Chondrocyte (in vitro differentiated cells): Measurements from ENCODE around the gene PABPN1. TPM values are rescaled to one million over a fixed set of nuclear protein-coding genes. Genes with fewer than 3 reads are reported as not detected.

Experiments used
- DNase-seq: peaks from one replicate; pipeline ENCODE4 v3.0.0; 2021; ENCODE audit warnings: mixed read lengths, low spot score
- H3K27ac Mint-ChIP-seq: one replicate; pipeline ENCODE4 v1.8.0; 2021; ENCODE audit warnings: mild to moderate bottlenecking, moderate library complexity, mixed read lengths; ENCODE audit not compliant: unreplicated experiment
- H3K27me3 Mint-ChIP-seq: 2 replicates; pipeline ENCODE4 v1.8.0; 2021; ENCODE audit warnings: low read depth, mixed read lengths
- H3K36me3 Mint-ChIP-seq: 2 replicates; pipeline ENCODE4 v1.8.0; 2021; ENCODE audit warnings: low read depth, mixed read lengths
- H3K4me1 Mint-ChIP-seq: 2 replicates; pipeline ENCODE4 v1.8.0; 2021; ENCODE audit warnings: low read depth, mild to moderate bottlenecking, mixed read lengths
- H3K4me3 Mint-ChIP-seq: one replicate; pipeline ENCODE4 v1.8.0; 2021; ENCODE audit warnings: mild to moderate bottlenecking, moderate library complexity, mixed read lengths; ENCODE audit not compliant: unreplicated experiment
- H3K9me3 Mint-ChIP-seq: 2 replicates; pipeline ENCODE4 v1.8.0; 2021; ENCODE audit warnings: low read depth, mixed read lengths
- total RNA-seq: library from RNA; stranded (reverse); gene quantifications from 3 replicates; pipeline ENCODE4 v1.2.1, GENCODE V29; 2021
- TF ChIP-seq, protein P1 (sequence below): fragments of 200-600 bp; sonication (generic); IDR thresholded peaks from 2 replicates; pipeline ENCODE4 v1.5.0; 2021; ENCODE audit warnings: antibody characterized with exemption, mild to moderate bottlenecking, moderate library complexity

The PABPN1 gene
- total RNA-seq, 1 donor from 2014 or later, result 135 TPM

DNA sequence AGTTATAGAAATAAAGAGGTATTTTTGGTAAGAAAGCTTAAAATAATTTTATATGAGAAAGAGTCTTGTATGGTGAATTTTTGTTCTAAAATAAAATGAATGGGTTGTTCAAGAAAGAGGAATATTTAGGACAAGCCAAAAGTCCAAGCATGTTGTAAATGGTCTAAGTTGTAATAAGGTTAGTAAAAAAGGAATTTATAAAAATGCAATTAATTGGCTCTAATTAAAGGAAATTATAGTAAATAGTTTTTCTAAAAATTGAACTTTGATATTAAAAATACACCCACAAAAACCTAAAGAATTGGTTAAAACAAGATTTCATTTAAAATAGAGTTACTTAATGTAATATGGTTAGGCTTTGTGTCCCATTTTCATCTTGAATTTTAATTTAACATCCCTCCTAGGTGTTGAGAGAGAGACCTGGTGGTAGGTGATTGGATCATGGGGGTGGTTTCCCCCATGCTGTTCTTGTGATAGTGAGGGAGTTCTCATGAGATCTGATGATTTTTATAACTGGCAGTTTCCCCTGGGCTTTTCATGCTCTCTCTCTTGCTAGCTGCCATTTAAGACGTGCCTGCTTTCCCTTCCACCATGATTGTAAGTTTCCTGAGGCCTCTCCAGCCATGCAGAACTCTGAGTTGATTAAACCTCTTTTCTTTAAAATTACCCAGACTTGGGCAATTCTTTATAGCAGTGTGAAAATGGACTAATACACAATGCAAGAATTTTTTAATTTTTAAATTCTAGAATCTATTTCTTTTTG, 18.4 kb downstream of the PABPN1 start:
- Mint-ChIP-seq H3K27ac (no peak overlapping the region), H3K4me1 (no peaks in the 10 kb centered on the region), H3K36me3 (peaks cover 2% of the 10 kb centered on the region), H3K4me3 (no peak overlapping the region), H3K27me3 (peaks cover 7% of the 10 kb centered on the region), H3K9me3 (peaks cover 10% of the 10 kb centered on the region)
- no peak for DNase-seq
- TF ChIP-seq, protein P1, sequence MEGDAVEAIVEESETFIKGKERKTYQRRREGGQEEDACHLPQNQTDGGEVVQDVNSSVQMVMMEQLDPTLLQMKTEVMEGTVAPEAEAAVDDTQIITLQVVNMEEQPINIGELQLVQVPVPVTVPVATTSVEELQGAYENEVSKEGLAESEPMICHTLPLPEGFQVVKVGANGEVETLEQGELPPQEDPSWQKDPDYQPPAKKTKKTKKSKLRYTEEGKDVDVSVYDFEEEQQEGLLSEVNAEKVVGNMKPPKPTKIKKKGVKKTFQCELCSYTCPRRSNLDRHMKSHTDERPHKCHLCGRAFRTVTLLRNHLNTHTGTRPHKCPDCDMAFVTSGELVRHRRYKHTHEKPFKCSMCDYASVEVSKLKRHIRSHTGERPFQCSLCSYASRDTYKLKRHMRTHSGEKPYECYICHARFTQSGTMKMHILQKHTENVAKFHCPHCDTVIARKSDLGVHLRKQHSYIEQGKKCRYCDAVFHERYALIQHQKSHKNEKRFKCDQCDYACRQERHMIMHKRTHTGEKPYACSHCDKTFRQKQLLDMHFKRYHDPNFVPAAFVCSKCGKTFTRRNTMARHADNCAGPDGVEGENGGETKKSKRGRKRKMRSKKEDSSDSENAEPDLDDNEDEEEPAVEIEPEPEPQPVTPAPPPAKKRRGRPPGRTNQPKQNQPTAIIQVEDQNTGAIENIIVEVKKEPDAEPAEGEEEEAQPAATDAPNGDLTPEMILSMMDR, result no peak

DNA sequence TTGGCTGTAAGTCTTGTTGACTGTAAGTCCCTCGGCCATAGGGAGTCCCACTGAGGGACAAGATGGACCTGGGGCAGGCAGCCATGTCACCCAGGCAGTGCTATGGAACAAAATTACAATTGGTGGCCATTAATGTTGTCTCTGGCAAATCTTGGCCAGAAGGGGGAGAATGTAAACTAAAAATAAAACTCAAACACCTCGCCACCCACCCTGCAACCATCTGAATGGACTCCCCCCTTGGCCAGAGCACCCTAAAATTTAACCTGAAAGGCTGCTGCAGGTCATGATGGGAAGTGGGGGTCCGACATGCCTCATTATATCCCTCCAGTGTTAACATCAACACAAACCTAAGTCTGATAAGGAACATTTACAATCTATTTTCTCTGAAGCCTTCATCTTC, 23.2 kb downstream of the PABPN1 start:
- H3K4me1 Mint-ChIP-seq, result no peaks in the 10 kb centered on the region
- H3K27me3 Mint-ChIP-seq, result no peaks in the 10 kb centered on the region
- no peak for DNase-seq
- peaks cover 4% of the 10 kb centered on the region for H3K36me3 Mint-ChIP-seq
- H3K4me3 Mint-ChIP-seq, result no peak overlapping the region
- H3K27ac Mint-ChIP-seq, result no peak overlapping the region
- TF ChIP-seq, protein P1, result peak; percentile 50
- peaks cover 8% of the 10 kb centered on the region for H3K9me3 Mint-ChIP-seq

DNA sequence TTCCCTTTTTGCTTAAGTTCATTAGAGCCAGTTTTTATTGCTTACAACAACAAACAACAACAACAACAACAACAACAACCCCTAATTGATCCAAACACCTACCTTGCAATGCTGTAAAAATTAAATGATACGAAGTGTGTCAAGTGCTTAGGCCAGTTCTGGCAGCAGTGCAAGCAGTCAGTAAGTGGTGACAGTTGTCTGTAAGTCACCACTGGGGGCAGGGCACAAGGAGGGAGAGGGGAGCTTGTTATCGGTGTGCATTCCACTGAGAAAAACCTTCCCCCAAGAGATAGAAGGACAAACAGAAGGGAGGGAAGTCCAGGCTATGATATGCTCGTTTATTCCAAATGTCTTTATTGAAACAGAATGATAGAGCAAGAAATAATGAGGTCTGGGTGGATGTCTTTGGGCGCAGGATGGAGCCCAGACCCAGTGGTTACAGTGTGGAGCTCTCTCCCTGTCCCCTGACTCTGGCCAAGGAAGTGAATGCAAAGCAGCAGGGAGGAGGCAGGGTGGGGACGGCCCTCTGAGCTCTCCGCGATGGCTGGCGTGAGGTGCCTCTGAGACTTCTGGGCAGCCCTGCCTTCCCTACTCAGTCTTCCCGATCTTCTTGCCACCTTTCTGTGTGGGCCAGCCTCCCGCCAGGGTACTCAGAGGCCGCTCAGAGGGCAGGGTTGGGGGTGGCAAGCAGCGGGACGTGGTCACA, 24.9 kb downstream of the PABPN1 start:
- no peaks in the 10 kb centered on the region for H3K27me3 Mint-ChIP-seq
- TF ChIP-seq, protein P1, result no peak
- DNase-seq, result no peak
- no peaks in the 10 kb centered on the region for H3K9me3 Mint-ChIP-seq
- no peak overlapping the region for H3K4me3 Mint-ChIP-seq
- H3K4me1 Mint-ChIP-seq, result peaks cover under 1% of the 10 kb centered on the region
- peaks cover 7% of the 10 kb centered on the region for H3K36me3 Mint-ChIP-seq
- no peak overlapping the region for H3K27ac Mint-ChIP-seq

DNA sequence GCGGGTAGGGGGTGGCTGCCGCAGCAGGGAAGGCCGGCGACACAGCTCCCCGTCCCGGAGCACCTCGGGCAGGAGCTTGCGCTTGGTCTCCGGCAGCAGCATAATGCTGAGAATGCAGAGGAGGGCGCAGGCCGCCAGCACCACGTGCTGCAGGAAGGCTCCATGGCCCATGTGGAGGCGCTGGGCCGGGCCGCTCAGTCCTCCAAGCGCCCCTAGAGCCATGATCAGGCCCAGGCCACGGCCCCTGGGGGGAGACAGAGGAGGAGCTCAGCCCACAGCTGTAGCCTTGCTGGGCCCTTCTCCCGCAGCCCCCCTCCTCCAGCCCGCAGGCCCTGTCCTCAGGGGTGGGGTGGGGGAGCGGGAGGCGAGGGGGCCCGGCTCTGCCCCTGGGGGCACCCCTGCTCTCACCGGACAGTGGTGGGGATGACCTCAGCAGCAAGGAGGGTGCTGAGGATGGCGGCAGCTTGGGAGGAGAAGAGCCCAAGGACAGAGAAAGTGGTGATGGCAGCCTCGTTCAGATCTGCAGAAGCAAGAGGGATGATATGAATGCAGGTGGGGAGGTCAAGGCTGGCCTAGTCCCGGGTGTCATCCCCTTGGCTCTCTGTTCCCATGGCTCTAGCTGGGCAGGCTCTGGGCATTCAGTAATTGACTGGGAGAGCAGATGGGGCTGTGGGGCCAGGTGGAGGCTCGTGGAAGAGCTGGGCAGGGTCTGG, 25.6 kb downstream of the PABPN1 start:
- H3K9me3 Mint-ChIP-seq, result no peaks in the 10 kb centered on the region
- H3K4me1 Mint-ChIP-seq, result peaks cover 3% of the 10 kb centered on the region
- H3K27me3 Mint-ChIP-seq, result no peaks in the 10 kb centered on the region
- H3K27ac Mint-ChIP-seq, result no peak overlapping the region
- DNase-seq, result no peak
- peaks cover 7% of the 10 kb centered on the region for H3K36me3 Mint-ChIP-seq
- TF ChIP-seq, protein P1, result no peak
- H3K4me3 Mint-ChIP-seq, result no peak overlapping the region
